HG03135 (cell line): Measurements from ENCODE around the gene TSKS.
A peak's percentile ranks its signal among the peaks of the same experiment; 100 is the strongest.

Experiments
- ATAC-seq: cut with Tn5 transposase; IDR thresholded peaks from one replicate; pipeline ENCODE4 v1.9.1; 2021; ENCODE audit warnings: mild to moderate bottlenecking, moderate library complexity; ENCODE audit not compliant: unreplicated experiment

The TSKS gene

GRCh38 chr19:49767967-49768581, 5.0 kb upstream of the TSKS start:
- ATAC-seq: no peak

- ATAC-seq: no peak
Measured at GRCh38 chr19:49767381-49767780, 4.3 kb upstream of the TSKS start.

- no peak for ATAC-seq
Measured at GRCh38 chr19:49766930-49767299, 3.8 kb upstream of the TSKS start, which contains the start of gene AP2A1. AP2A1 (plus strand) TSS chr19:49767001; CDS start chr19:49767134, 133 bp downstream.

GRCh38 chr19:49766007-49766929, 3.2 kb upstream of the TSKS start:
- ATAC-seq: peak; percentile 92

- ATAC-seq: no peak
Measured at GRCh38 chr19:49764341-49764740, 1.2 kb upstream of the TSKS start.

- no peak for ATAC-seq
Measured at GRCh38 chr19:49761625-49762311, 1.3 kb downstream of the TSKS start.

- no peak for ATAC-seq
Measured at GRCh38 chr19:49761249-49761624, 1.9 kb downstream of the TSKS start.

- no peak for ATAC-seq
Measured at GRCh38 chr19:49758292-49758691, 4.8 kb downstream of the TSKS start.

GRCh38 chr19:49755956-49756355, 7.2 kb downstream of the TSKS start:
- no peak for ATAC-seq

GRCh38 chr19:49752701-49753100, 10.4 kb downstream of the TSKS start:
- no peak for ATAC-seq

GRCh38 chr19:49749771-49750170, 13.3 kb downstream of the TSKS start:
- ATAC-seq: no peak

- ATAC-seq: no peak
Measured at GRCh38 chr19:49749055-49749716, 13.9 kb downstream of the TSKS start.

- no peak for ATAC-seq
Measured at GRCh38 chr19:49746206-49746958, 16.7 kb downstream of the TSKS start.

GRCh38 chr19:49744946-49745381, 18.1 kb downstream of the TSKS start:
- ATAC-seq: no peak

GRCh38 chr19:49741210-49741844, 21.8 kb downstream of the TSKS start:
- no peak for ATAC-seq

GRCh38 chr19:49739933-49740332, 23.2 kb downstream of the TSKS start:
- ATAC-seq: no peak

GRCh38 chr19:49739098-49739497, 24.0 kb downstream of the TSKS start:
- no peak for ATAC-seq

GRCh38 chr19:49738268-49738667, 24.8 kb downstream of the TSKS start:
- ATAC-seq: no peak

- no peak for ATAC-seq
Measured at GRCh38 chr19:49730166-49730565, 32.9 kb downstream of the TSKS start.
